GM10847 (cell line): ENCODE results near the gene DCAF15.

Experiments used
- POLR2A ChIP-seq: IDR thresholded peaks from 2 replicates; pipeline ENCODE4 v1.6.1; 2011; ENCODE audit not compliant: insufficient read length; ENCODE audit errors: extremely low read depth

Gene DCAF15

GRCh38 chr19:13961826-13962698 is 9.8 kb downstream of the DCAF15 start:
- no peak for TF ChIP-seq POLR2A

DNA sequence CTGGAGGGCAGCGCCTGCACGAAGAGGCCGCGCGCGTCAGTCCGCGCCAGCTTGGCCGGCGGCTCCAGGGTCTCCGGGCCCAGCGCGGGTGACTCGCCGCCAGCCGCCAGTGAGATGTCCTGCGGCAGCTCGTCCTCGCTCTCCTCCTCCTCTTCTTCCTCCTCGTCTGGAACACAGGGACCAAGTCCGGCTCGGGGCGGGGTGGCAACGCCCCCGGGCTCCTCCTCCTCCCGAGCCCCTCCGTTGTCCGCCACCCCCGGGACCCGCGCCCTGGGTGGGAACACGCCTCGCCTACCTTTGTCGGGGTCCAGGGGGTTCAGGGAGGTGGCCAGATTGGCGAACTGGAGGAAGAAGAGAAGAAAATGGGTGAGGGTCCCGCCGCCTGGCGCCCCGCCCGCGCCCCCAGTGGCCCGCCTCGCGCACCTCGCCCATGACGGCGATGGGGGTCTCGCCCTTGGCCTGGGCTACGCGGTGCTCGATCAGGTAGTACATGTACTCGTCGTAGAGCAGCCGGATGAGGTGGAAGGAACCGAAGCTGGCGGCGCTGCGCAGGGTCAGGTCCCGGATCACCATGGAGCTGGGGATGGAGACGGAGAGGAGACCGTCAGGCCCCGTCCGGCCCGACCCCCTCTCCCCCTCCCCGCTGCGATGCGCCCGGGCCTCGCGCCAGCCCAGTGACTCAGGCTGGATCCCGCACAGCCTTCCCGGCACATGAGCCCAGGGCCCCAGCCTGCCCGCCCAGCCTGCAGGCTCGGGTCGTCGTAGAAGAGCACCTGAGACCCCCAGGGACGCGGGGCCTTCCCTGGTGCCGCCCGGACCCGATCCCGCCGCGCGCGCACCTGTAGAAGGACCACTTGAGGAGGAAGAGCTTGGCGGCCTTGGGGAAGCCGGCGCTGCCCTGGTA is 10.6 kb downstream of the DCAF15 start:
- TF ChIP-seq POLR2A: no peak

DNA sequence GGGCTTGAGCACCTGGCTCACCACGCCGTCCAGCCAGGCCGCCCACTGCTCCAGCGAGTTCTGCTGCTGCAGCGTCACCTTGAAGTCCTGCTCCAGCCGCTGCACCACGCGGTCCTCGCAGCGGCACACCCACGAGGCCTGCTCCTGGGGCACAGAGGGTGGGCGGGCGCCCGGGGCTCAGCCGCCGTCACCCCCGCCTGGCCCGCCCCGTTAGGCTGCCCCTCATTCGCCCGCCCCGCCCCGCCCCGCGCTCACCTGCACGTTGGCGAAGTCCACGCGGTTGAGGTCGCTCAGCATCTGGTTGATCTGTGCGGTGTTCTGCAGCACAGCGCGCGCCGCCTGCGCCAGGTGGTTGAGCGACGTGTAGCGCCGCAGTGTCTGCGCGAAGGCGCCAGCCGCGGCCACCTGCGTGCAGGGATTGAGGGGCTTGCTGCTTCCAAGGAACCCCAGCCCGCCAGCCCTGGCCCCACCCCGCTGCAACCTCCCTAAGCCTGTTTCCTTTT is 11.3 kb downstream of the DCAF15 start:
- TF ChIP-seq POLR2A: no peak

DNA sequence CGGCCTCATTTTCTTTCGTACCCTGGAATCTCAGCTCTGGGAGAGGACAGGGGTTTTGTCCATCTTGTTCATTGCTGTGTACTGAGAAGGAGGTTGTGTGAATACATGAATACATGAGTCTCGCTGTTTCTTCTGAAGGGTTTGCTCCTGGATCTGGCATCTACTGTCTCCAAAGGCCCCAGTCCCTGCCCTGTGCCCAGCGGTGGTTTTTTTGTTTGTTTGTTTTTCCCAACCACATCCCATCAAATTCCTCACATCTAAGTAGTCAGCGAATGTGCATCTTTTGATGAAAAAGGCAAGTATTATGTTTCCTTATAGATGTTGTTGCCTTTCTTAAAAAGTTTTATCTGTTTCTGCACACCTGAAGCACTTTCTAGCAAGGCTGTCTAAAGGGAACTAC is 12.5 kb downstream of the DCAF15 start:
- TF ChIP-seq POLR2A: no peak

- no peak for TF ChIP-seq POLR2A
These were observed 13.1 kb downstream of the DCAF15 start for GRCh38 chr19:13965377-13965896.

- TF ChIP-seq POLR2A: no peak
These were observed 13.8 kb downstream of the DCAF15 start for GRCh38 chr19:13965926-13966683.

DNA sequence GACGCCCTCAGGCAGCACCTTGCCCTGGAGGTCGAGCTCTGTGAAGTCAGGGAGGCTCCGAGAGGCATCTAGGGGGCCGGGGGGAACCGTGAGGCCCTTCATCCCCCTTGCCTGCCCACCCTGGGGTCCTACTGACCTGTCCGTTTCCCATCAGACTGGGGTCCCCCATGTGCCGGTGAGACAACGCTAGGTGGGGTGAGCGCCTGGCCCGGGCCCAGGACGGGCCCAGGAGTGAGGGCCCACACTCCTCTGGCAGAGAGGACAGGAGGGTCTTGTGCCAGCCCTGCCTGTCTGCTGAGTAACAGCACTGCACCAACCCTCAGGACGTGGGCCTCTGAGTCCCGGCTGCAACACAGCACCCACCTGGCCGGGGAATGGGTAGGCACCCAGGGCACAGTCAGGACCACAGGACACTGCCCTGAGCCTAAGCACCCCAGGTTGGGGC is 14.4 kb downstream of the DCAF15 start:
- TF ChIP-seq POLR2A: no peak

GRCh38 chr19:13968383-13968935 is 16.1 kb downstream of the DCAF15 start:
- no peak for TF ChIP-seq POLR2A

GRCh38 chr19:13968999-13969398 is 16.7 kb downstream of the DCAF15 start:
- no peak for TF ChIP-seq POLR2A

GRCh38 chr19:13969897-13970296 is 17.6 kb downstream of the DCAF15 start:
- no peak for TF ChIP-seq POLR2A

DNA sequence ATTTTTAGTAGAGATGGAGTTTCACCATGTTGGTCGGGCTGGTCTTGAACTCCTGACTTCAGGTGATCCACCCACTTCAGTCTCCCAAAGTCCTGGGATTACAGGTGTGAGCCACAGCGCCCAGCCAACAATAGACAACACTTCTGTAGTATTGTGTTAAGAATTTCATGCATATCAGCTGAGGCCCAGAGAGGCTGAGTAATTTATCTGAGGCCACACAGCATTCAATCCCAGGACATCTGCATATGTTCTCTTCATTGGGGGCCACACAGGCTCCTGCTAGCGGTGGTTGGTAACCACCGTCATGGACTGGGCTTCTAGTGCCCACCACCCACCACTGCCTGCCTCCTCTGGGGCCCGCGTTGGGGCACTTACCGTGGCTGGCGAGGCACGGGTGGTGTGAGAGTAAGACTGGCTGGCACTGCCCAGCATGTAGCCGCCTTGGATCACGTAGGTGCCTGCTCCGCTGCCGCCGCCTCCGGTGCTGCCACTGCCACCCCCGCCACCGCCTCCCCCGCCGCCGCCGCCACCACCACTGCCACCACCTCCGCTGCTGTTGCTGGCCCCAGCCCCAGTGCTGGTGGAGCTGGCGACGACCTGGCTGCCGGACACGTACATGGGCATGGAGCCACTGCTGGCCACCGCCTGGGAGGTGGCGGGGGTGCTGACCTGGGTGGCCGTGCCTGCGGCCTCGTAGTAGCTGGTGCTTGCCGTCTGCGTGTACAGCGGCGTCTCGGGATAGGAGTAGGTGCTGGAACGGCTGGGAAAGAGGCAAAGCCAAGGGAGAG is 20.3 kb downstream of the DCAF15 start:
- TF ChIP-seq POLR2A: no peak

DNA sequence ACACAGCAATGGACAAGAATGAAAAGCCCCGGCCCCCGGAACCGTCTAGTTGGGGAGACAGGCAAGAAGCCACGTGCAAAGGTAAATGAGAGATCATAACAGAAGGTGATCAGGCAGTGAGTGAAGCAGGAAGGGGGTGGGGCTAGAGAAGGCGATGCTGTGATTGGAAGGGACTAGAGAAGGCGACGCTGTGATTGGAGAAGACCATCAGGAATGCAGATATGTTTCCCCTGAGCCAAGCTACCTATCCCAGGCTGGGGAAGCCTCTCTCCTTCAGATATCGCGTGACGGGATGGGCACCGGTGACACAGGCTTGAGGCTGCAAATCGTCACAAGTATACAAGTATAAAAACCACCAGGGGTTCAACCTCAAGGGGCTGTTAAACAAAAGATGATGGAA is 21.8 kb downstream of the DCAF15 start:
- no peak for TF ChIP-seq POLR2A

GRCh38 chr19:13975870-13976269 is 23.6 kb downstream of the DCAF15 start:
- TF ChIP-seq POLR2A: no peak

DNA sequence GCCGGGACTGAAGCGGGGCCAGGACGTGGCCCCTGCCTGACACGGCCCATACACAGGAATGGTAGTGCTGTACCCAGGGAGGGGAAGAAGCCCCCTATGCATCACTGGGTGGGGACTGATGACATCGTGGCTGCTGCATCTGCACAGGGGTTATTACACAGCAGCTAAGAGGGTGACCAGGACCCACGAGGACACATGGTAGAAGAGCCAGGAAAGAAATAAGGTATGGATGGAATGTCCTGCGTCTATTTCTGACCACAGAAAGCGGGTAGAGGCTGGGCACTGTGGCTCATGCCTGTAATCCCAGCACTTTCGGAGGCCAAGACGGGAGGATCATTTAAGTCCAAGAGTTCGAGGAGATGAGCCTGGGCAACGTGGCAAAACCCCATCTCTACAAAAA is 24.1 kb downstream of the DCAF15 start:
- TF ChIP-seq POLR2A: no peak
